Adrenal gland (tissue), 5 donors: ENCODE results near the gene DTD1.

Source experiments
- POLR2A ChIP-seq, 2 donors: fragments of 450-650 bp; IDR thresholded peaks; one replicate each; pipeline ENCODE4 v1.6.1; 2017; ENCODE audit warnings: antibody characterized with exemption in 2 of 2, mild to moderate bottlenecking in 2 of 2, moderate library complexity in 1 of 2
- TF ChIP-seq, protein P1 (sequence below), 6 experiments: fragments of 450-650 bp in 4 of 6; fragments of 200-600 bp in 2 of 6; sonication (generic) in 1 of 6; IDR thresholded peaks; 1 replicate in 5 of 6; 2 replicates in 1 of 6; pipeline versions ENCODE4 v1.5.1 to v1.8.0; 2016 to 2021; ENCODE audit warnings: antibody characterized with exemption in 6 of 6, mild to moderate bottlenecking in 2 of 6, moderate library complexity in 1 of 6
- donor health status: DM: no; HTN: no; CAD: no.

DNA sequence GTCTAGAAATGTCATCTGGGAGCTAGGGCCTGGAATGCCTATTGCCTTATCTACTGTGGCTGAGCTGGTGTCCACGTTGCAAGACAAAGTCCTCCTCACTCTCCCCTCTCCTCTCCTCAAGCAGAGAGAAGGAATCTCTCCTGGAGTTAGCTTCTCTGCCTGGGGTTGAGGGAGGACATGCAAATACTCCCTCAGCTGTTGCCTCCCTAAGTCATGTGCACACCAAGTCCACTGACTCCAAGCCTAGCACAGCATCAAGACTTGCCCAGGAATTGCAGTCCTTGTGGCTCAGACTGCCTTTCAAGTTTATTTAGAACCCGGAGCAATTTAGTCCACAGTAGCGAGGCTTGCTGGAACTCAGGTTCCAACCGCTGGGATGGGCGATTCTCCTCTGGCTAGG is 187.8 kb downstream of the DTD1 start:
- TF ChIP-seq, protein P1, sequence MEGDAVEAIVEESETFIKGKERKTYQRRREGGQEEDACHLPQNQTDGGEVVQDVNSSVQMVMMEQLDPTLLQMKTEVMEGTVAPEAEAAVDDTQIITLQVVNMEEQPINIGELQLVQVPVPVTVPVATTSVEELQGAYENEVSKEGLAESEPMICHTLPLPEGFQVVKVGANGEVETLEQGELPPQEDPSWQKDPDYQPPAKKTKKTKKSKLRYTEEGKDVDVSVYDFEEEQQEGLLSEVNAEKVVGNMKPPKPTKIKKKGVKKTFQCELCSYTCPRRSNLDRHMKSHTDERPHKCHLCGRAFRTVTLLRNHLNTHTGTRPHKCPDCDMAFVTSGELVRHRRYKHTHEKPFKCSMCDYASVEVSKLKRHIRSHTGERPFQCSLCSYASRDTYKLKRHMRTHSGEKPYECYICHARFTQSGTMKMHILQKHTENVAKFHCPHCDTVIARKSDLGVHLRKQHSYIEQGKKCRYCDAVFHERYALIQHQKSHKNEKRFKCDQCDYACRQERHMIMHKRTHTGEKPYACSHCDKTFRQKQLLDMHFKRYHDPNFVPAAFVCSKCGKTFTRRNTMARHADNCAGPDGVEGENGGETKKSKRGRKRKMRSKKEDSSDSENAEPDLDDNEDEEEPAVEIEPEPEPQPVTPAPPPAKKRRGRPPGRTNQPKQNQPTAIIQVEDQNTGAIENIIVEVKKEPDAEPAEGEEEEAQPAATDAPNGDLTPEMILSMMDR (IDR thresholded peaks at IDR 0.05) = no peak
- TF ChIP-seq POLR2A (IDR thresholded peaks at IDR 0.05) = no peak
